Neuronal stem cell (in vitro differentiated cells): ENCODE data around the gene NAPSA.
A peak's percentile ranks its signal among the peaks of the same experiment; 100 is the strongest.

Source experiments
- DNase-seq: peaks from one replicate; pipeline ENCODE4 v3.0.0-alpha.2; 2013; ENCODE audit warnings: low spot score
- H2AFZ ChIP-seq: one replicate; pipeline ENCODE4 v1.6.1; 2013; ENCODE audit warnings: mild to moderate bottlenecking, low read length, inconsistent platforms
- H2AK5ac ChIP-seq: 2 replicates; pipeline ENCODE4 v1.6.1; 2013; ENCODE audit warnings: low read depth, mild to moderate bottlenecking, inconsistent platforms, low read length, moderate library complexity, mixed read lengths
- H2BK120ac ChIP-seq: 2 replicates; pipeline ENCODE4 v1.6.1; 2013; ENCODE audit warnings: low read depth, mild to moderate bottlenecking, inconsistent platforms, low read length, moderate library complexity, mixed read lengths
- H2BK12ac ChIP-seq: one replicate; pipeline ENCODE4 v1.6.1; 2013; ENCODE audit warnings: low read length, inconsistent platforms
- H2BK15ac ChIP-seq: 2 replicates; pipeline ENCODE4 v1.6.1; 2013; ENCODE audit warnings: mild to moderate bottlenecking, low read length, inconsistent platforms, mixed read lengths
- H2BK5ac ChIP-seq: one replicate; pipeline ENCODE4 v1.6.1; 2013; ENCODE audit warnings: inconsistent platforms, mild to moderate bottlenecking, low read length, moderate library complexity
- H3K14ac ChIP-seq: one replicate; pipeline ENCODE4 v1.6.1; 2013; ENCODE audit warnings: low read length, inconsistent platforms
- H3K18ac ChIP-seq: 2 replicates; pipeline ENCODE4 v1.6.1; 2013; ENCODE audit warnings: low read length, inconsistent platforms
- H3K23ac ChIP-seq: 2 replicates; pipeline ENCODE4 v1.6.1; 2013; ENCODE audit warnings: low read depth, mild to moderate bottlenecking, mixed read lengths, low read length, inconsistent platforms; ENCODE audit not compliant: poor library complexity
- H3K27ac ChIP-seq: replicated peaks from 3 replicates; pipeline ENCODE4 v1.5.1; 2013; ENCODE audit warnings: low read length, inconsistent platforms
- H3K27me3 ChIP-seq, 3 experiments: 2 replicates each; pipeline ENCODE4 v1.6.1; 2013; ENCODE audit warnings: low read length in 3 of 3, mild to moderate bottlenecking in 2 of 3, inconsistent platforms in 1 of 3, low read depth in 1 of 3, mixed read lengths in 1 of 3, moderate library complexity in 1 of 3; ENCODE audit not compliant: control insufficient read depth in 3 of 3, insufficient read depth in 3 of 3
- H3K36me3 ChIP-seq, 2 donors: replicated peaks in 1 of 2; 2 replicates each; pipeline ENCODE4 v1.6.1; 2013; ENCODE audit warnings: low read length in 2 of 2; ENCODE audit not compliant: control insufficient read depth in 2 of 2, insufficient read depth in 2 of 2
- H3K4ac ChIP-seq: 2 replicates; pipeline ENCODE4 v1.6.1; 2013; ENCODE audit warnings: inconsistent platforms, mild to moderate bottlenecking, low read length, moderate library complexity
- H3K4me1 ChIP-seq, 2 donors: 1 replicate in 1 of 2; 2 replicates in 1 of 2; pipeline ENCODE4 v1.6.1; 2013; ENCODE audit warnings: low read length in 2 of 2, low read depth in 1 of 2; ENCODE audit not compliant: control insufficient read depth in 2 of 2, insufficient read depth in 1 of 2
- H3K4me2 ChIP-seq: one replicate; pipeline ENCODE4 v1.6.1; 2013; ENCODE audit warnings: mild to moderate bottlenecking, low read length, inconsistent platforms; ENCODE audit not compliant: insufficient read depth, poor library complexity, severe bottlenecking
- H3K4me3 ChIP-seq, 2 donors: 2 replicates each; pipeline ENCODE4 v1.5.1; 2013; ENCODE audit warnings: low read length in 2 of 2, mild to moderate bottlenecking in 2 of 2, inconsistent platforms in 1 of 2, moderate library complexity in 1 of 2
- H3K79me1 ChIP-seq: one replicate; pipeline ENCODE4 v1.6.1; 2013; ENCODE audit warnings: low read depth, mild to moderate bottlenecking, inconsistent platforms, low read length, moderate library complexity
- H3K9ac ChIP-seq: one replicate; pipeline ENCODE4 v1.6.1; 2013; ENCODE audit warnings: mild to moderate bottlenecking, low read depth, low read length, inconsistent platforms; ENCODE audit not compliant: poor library complexity
- H3K9me3 ChIP-seq, 2 donors: replicated peaks in 1 of 2; 2 replicates each; pipeline versions ENCODE3 to v1.6.1; 2013; ENCODE audit warnings: low read length in 2 of 2, mild to moderate bottlenecking in 2 of 2, inconsistent platforms in 1 of 2, low read depth in 1 of 2, mixed read lengths in 1 of 2, moderate library complexity in 1 of 2; ENCODE audit not compliant: control insufficient read depth in 2 of 2, insufficient read depth in 1 of 2
- H4K8ac ChIP-seq: one replicate; pipeline ENCODE4 v1.6.1; 2013; ENCODE audit warnings: low read depth, mild to moderate bottlenecking, inconsistent platforms, low read length, moderate library complexity
- H4K91ac ChIP-seq: one replicate; pipeline ENCODE4 v1.6.1; 2013; ENCODE audit warnings: low read length, low read depth, mild to moderate bottlenecking, inconsistent platforms; ENCODE audit not compliant: poor library complexity
- WGBS, 2 donors: extraction: QIAGEN DNeasy Blood & Tissue Kit; methylation state at CpG; one replicate each; pipeline ENCODE4 v1.1.7; 2013; ENCODE audit warnings: missing lambda C conversion rate in 2 of 2, mixed read lengths in 1 of 2; ENCODE audit not compliant: insufficient read length in 2 of 2, insufficient replicate concordance in 1 of 2; ENCODE audit errors: extremely low coverage in 2 of 2; 5-methylcytosine and 5-hydroxymethylcytosine counted together

NAPSA gene

DNA sequence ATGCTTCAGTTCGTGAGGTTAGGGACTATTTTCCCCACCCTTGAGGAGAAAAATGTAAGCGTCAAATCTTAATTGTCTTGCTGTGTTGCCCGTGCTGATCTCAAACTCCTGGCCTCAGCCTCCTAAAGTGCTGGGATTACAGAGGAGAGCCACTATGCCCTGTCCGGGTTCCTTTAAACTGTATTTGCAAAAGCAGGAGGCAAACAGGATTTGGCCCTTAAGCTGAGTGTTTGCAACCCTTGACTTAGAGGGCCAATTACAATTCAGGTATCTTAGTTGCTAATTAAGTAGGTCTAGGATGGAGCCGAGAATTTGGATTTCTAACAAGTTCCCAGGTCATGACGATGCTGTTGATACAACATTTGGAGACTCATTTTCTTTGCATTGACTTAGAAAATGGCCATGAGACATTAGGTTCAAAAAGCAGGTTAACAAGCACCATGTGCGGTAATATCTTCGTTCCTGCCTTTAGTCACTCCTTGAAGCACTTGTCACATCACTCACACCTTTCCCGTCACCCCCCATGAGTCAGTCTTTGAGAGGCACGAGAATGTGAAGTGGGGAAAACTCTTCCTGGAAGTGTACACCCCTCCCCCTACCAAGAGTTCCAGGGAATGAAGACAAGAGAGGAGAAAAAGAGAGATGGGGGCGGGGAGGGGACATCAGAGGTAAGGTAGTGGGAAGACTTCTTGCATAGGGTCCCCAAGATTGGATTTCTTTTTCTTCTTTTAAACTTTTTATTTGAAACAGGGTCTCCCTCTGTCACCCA lies 2.6 kb downstream of the NAPSA start:
- no peak overlapping the region for H2AFZ ChIP-seq
- H3K79me1 ChIP-seq, result peaks cover 2% of the 10 kb centered on the region
- no peak overlapping the region for H3K9ac ChIP-seq
- no peak overlapping the region for H4K8ac ChIP-seq
- no peak for DNase-seq
- H3K36me3 ChIP-seq, result peaks cover 0 to 2% of the 10 kb centered on the region in 2 donors
- H3K14ac ChIP-seq, result no peak overlapping the region
- H2BK12ac ChIP-seq, result no peak overlapping the region
- no peak overlapping the region for H3K27ac ChIP-seq
- H4K91ac ChIP-seq, result no peak overlapping the region
- peaks cover 0 to 6% of the 10 kb centered on the region in 2 donors for H3K4me1 ChIP-seq
- H2BK5ac ChIP-seq, result no peak overlapping the region
- H2BK15ac ChIP-seq, result no peak overlapping the region
- H3K23ac ChIP-seq, result no peak overlapping the region
- no CpG with 5 or more reads among the region's 11 CpGs for WGBS, 2 donors
- no peak overlapping the region for H3K4ac ChIP-seq
- peaks cover 2 to 5% of the 10 kb centered on the region in 2 donors for H3K9me3 ChIP-seq
- no peak overlapping the region for H3K4me3 ChIP-seq
- H3K27me3 ChIP-seq, result peaks cover 0 to 2% (median 0%) of the 10 kb centered on the region in 3 experiments
- no peak overlapping the region for H2BK120ac ChIP-seq
- no peak overlapping the region for H3K18ac ChIP-seq
- no peak overlapping the region for H2AK5ac ChIP-seq
- H3K4me2 ChIP-seq, result no peak overlapping the region

DNA sequence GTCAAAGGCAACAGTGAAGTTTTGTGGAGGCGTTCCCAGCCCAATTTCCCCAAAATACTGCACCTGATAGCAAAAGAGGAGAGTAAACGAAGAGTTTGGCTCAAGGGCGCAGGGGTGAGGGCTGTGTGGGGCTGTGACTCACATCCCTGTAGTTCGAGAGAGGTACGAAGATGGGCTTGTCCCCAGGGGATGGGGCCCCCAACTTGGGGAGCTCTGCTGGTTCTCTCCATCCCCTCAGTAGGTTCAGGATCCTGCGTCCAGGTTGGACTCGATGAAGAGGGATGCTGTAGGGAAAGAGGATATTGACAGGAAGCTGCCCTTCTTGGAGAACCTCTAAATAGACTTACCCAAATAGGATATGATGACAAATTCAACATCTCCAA lies 3.4 kb downstream of the NAPSA start:
- Histone ChIP-seq H3K14ac (no peak overlapping the region), H2AFZ (no peak overlapping the region), H3K36me3 (peaks cover 0 to 2% of the 10 kb centered on the region in 2 donors), H3K4ac (no peak overlapping the region), H2BK12ac (no peak overlapping the region), H4K91ac (no peak overlapping the region), H4K8ac (no peak overlapping the region), H3K4me2 (no peak overlapping the region), H2BK120ac (no peak overlapping the region), H3K9ac (no peak overlapping the region), H3K27me3 (peaks cover 0 to 2% (median 0%) of the 10 kb centered on the region in 3 experiments), H3K4me3 (no peak overlapping the region), H3K27ac (no peak overlapping the region), H3K18ac (no peak overlapping the region), H3K23ac (no peak overlapping the region), H3K4me1 (peaks cover 0 to 6% of the 10 kb centered on the region in 2 donors), H2BK15ac (no peak overlapping the region), H3K79me1 (peaks cover 3% of the 10 kb centered on the region), H3K9me3 (peaks cover 5 to 11% of the 10 kb centered on the region in 2 donors), H2BK5ac (no peak overlapping the region), H2AK5ac (peak overlapping the region; percentile 26)
- no CpG with 5 or more reads among the region's 7 CpGs for WGBS, 2 donors
- no peak for DNase-seq

DNA sequence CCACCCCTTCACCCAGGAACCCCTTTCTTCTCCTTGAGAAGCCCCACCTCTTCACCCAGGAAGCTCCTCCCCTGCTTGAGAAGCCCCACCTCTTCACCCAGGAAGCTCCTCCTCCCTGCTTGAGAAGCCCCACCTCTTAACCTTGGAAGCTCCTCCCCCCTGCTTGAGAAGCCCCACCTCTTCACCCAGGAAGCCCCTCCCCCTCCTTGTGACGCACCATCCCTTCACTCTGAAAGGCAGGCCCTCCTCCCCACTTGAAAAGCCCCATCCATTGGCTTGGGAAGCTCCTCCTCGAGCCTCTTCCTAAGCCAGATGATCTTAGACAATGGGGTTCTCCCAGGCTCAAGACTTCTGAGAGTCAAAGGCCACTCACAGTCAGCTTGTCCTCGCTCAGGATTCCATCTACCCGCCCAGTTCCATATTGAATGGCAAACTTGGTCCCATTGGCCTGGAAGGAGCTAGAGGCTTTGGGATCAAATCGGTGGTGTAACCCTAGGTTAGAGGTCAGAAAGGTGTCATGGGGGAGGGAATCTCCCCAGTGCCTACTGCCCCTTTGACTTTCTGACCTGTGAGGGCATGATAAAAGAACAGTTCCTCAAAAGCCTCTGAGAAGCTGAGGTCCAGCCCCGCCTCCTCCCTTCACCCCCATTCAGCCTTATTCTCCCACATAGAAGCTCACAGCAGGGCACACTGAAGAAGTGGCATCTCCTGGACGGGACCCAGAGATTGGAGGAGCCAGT lies 4.0 kb downstream of the NAPSA start:
- Histone ChIP-seq H4K91ac (no peak overlapping the region), H3K4ac (no peak overlapping the region), H3K4me3 (no peak overlapping the region), H3K9ac (no peak overlapping the region), H2BK5ac (no peak overlapping the region), H2BK120ac (no peak overlapping the region), H2BK15ac (no peak overlapping the region), H3K27ac (no peak overlapping the region), H3K14ac (no peak overlapping the region), H3K4me2 (no peak overlapping the region), H3K27me3 (peaks cover 0 to 2% (median 0%) of the 10 kb centered on the region in 3 experiments), H3K9me3 (peaks cover 5 to 11% of the 10 kb centered on the region in 2 donors), H3K23ac (no peak overlapping the region), H2AFZ (no peak overlapping the region), H3K4me1 (peaks cover 0 to 6% of the 10 kb centered on the region in 2 donors), H3K79me1 (peaks cover 3% of the 10 kb centered on the region), H3K18ac (no peak overlapping the region), H2AK5ac (peak overlapping the region; percentile 26), H2BK12ac (no peak overlapping the region), H4K8ac (no peak overlapping the region), H3K36me3 (peaks cover 0 to 2% of the 10 kb centered on the region in 2 donors)
- DNase-seq, result no peak
- WGBS, 2 donors, result no CpG with 5 or more reads among the region's 7 CpGs

DNA sequence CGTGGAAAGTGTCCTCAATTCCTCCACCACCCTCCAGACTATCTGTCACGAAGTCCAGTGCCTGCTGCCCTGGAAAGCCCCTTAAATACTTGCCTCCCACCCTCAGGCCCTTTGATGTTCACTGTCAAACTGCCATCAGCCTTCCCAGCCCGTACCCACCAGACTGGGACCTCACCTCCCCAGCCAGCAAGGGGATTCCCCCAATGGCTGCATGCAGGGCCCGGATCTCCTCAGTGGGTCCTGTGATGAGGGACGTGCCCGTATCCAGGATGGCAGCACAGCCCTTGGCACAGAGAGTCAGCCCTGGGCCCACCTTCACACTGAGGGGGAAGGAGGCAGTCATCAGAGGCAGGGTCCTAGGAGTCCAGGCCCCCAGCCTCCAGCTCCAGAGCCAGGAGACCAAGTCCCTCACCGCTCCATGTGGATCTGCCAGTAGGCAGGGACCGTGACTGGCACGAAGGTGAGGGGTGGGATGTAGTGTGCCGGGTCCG lies 6.1 kb downstream of the NAPSA start:
- no CpG with 5 or more reads among the region's 11 CpGs for WGBS, 2 donors
- H2BK15ac ChIP-seq, result no peak overlapping the region
- H3K4ac ChIP-seq, result no peak overlapping the region
- no peak overlapping the region for H3K18ac ChIP-seq
- H3K23ac ChIP-seq, result no peak overlapping the region
- H3K4me1 ChIP-seq, result peaks cover 0 to 6% of the 10 kb centered on the region in 2 donors
- no peak overlapping the region for H4K91ac ChIP-seq
- H3K14ac ChIP-seq, result no peak overlapping the region
- H2AFZ ChIP-seq, result no peak overlapping the region
- peaks cover 0 to 2% (median 0%) of the 10 kb centered on the region in 3 experiments for H3K27me3 ChIP-seq
- peaks cover 0 to 2% of the 10 kb centered on the region in 2 donors for H3K36me3 ChIP-seq
- H4K8ac ChIP-seq, result peak overlapping the region; percentile 65
- H2AK5ac ChIP-seq, result no peak overlapping the region
- no peak overlapping the region for H3K4me3 ChIP-seq
- peak overlapping the region; percentile 13 for H2BK5ac ChIP-seq
- peaks cover 5 to 11% of the 10 kb centered on the region in 2 donors for H3K9me3 ChIP-seq
- H2BK120ac ChIP-seq, result no peak overlapping the region
- H2BK12ac ChIP-seq, result no peak overlapping the region
- DNase-seq, result no peak
- peaks cover 3% of the 10 kb centered on the region for H3K79me1 ChIP-seq
- H3K27ac ChIP-seq, result no peak overlapping the region
- H3K9ac ChIP-seq, result no peak overlapping the region
- H3K4me2 ChIP-seq, result no peak overlapping the region
